Karpas-422 (cell line): ENCODE data around the gene ANKRD60. TPM values are rescaled to one million over a fixed set of nuclear protein-coding genes. Genes with fewer than 3 reads are reported as not detected.

Experiments used
- DNase-seq: peaks from one replicate; pipeline ENCODE4 v3.0.0-alpha.2; 2015
- H2AFZ ChIP-seq: fragments of 200-600 bp; sonication (generic); 2 replicates; pipeline ENCODE4 v1.6.1; 2014; ENCODE audit warnings: antibody characterized with exemption, low read length, mixed read lengths
- H3K27ac ChIP-seq: fragments of 200-600 bp; sonication (generic); 2 replicates; pipeline ENCODE4 v1.5.1; 2014; ENCODE audit warnings: mild to moderate bottlenecking, low read length, moderate library complexity
- H3K27me3 ChIP-seq: fragments of 200-600 bp; sonication (generic); 2 replicates; pipeline ENCODE4 v1.6.1; 2014; ENCODE audit warnings: low read length, mixed read lengths
- H3K36me3 ChIP-seq: fragments of 200-600 bp; sonication (generic); 2 replicates; pipeline ENCODE4 v1.6.1; 2014; ENCODE audit warnings: low read length, mixed read lengths; ENCODE audit not compliant: insufficient read depth
- H3K4me1 ChIP-seq: fragments of 200-600 bp; sonication (generic); 2 replicates; pipeline ENCODE4 v1.6.1; 2014; ENCODE audit warnings: mild to moderate bottlenecking, low read length, mixed read lengths
- H3K4me2 ChIP-seq: fragments of 200-600 bp; sonication (generic); 2 replicates; pipeline ENCODE4 v1.6.1; 2014; ENCODE audit warnings: low read length, low read depth, mild to moderate bottlenecking; ENCODE audit not compliant: poor library complexity, severe bottlenecking
- H3K4me3 ChIP-seq: fragments of 200-600 bp; sonication (generic); 2 replicates; pipeline ENCODE4 v1.5.1; 2014; ENCODE audit warnings: mild to moderate bottlenecking, antibody characterized with exemption, low read length, mixed read lengths
- H3K79me2 ChIP-seq: fragments of 200-600 bp; sonication (generic); 2 replicates; pipeline ENCODE4 v1.6.1; 2014; ENCODE audit warnings: mild to moderate bottlenecking, low read length, mixed read lengths
- H3K9ac ChIP-seq: fragments of 200-600 bp; sonication (generic); 2 replicates; pipeline ENCODE4 v1.6.0; 2014; ENCODE audit warnings: low read length
- H3K9me2 ChIP-seq: fragments of 200-600 bp; sonication (generic), shearing (Covaris generic); replicated peaks from 2 replicates; pipeline ENCODE4 v1.6.0; 2014; ENCODE audit warnings: mild to moderate bottlenecking, low read length, moderate library complexity; ENCODE audit not compliant: insufficient read depth
- H3K9me3 ChIP-seq: fragments of 300-700, 200-600 bp; sonication (generic); 2 replicates; pipeline ENCODE4 v1.6.1; 2014; ENCODE audit warnings: low read length, mixed read lengths
- H4K20me1 ChIP-seq: fragments of 200-600 bp; sonication (generic); 2 replicates; pipeline ENCODE4 v1.6.1; 2014; ENCODE audit warnings: mild to moderate bottlenecking, antibody characterized with exemption, low read length, low read depth; ENCODE audit not compliant: insufficient read depth
- total RNA-seq: library from RNA; depleted of rRNA; stranded (reverse); fragments of >200 nt; shearing (Covaris generic); gene quantifications from 2 replicates; pipeline ENCODE4 v1.2.3, GENCODE V29; 2014; ENCODE audit warnings: low replicate concordance

ANKRD60 gene
- total RNA-seq, 1 experiment from 2014 or later: not detected

- Histone ChIP-seq H3K9me2 (no peaks in the 10 kb centered on the region), H3K4me1 (peaks cover 9% of the 10 kb centered on the region), H3K27ac (no peak overlapping the region), H3K36me3 (no peaks in the 10 kb centered on the region), H4K20me1 (no peaks in the 10 kb centered on the region), H3K9me3 (no peaks in the 10 kb centered on the region), H2AFZ (no peak overlapping the region), H3K4me2 (no peak overlapping the region), H3K27me3 (no peaks in the 10 kb centered on the region), H3K9ac (no peak overlapping the region), H3K4me3 (no peak overlapping the region), H3K79me2 (no peaks in the 10 kb centered on the region)
- DNase-seq: no peak
Observed at GRCh38 chr20:58231683-58232082, 3.2 kb upstream of the ANKRD60 start.

GRCh38 chr20:58229198-58229798 lies 845 bp upstream of the ANKRD60 start:
- H3K36me3 ChIP-seq: no peaks in the 10 kb centered on the region
- no peaks in the 10 kb centered on the region for H3K27me3 ChIP-seq
- no peak overlapping the region for H3K27ac ChIP-seq
- H3K4me3 ChIP-seq: no peak overlapping the region
- no peaks in the 10 kb centered on the region for H3K9me3 ChIP-seq
- H2AFZ ChIP-seq: no peak overlapping the region
- H3K9me2 ChIP-seq: no peaks in the 10 kb centered on the region
- no peaks in the 10 kb centered on the region for H3K79me2 ChIP-seq
- no peak for DNase-seq
- H3K4me2 ChIP-seq: no peak overlapping the region
- H3K4me1 ChIP-seq: no peaks in the 10 kb centered on the region
- H3K9ac ChIP-seq: no peak overlapping the region
- no peaks in the 10 kb centered on the region for H4K20me1 ChIP-seq

- no peaks in the 10 kb centered on the region for H3K9me2 ChIP-seq
- no peak overlapping the region for H3K4me3 ChIP-seq
- H3K9ac ChIP-seq: no peak overlapping the region
- no peaks in the 10 kb centered on the region for H3K79me2 ChIP-seq
- H3K27ac ChIP-seq: no peak overlapping the region
- H3K4me1 ChIP-seq: no peaks in the 10 kb centered on the region
- no peaks in the 10 kb centered on the region for H3K9me3 ChIP-seq
- no peak overlapping the region for H2AFZ ChIP-seq
- no peak for DNase-seq
- H3K36me3 ChIP-seq: no peaks in the 10 kb centered on the region
- H3K4me2 ChIP-seq: no peak overlapping the region
- H4K20me1 ChIP-seq: no peaks in the 10 kb centered on the region
- H3K27me3 ChIP-seq: no peaks in the 10 kb centered on the region
Observed at GRCh38 chr20:58228103-58228483, 360 bp downstream of the ANKRD60 start.

DNA sequence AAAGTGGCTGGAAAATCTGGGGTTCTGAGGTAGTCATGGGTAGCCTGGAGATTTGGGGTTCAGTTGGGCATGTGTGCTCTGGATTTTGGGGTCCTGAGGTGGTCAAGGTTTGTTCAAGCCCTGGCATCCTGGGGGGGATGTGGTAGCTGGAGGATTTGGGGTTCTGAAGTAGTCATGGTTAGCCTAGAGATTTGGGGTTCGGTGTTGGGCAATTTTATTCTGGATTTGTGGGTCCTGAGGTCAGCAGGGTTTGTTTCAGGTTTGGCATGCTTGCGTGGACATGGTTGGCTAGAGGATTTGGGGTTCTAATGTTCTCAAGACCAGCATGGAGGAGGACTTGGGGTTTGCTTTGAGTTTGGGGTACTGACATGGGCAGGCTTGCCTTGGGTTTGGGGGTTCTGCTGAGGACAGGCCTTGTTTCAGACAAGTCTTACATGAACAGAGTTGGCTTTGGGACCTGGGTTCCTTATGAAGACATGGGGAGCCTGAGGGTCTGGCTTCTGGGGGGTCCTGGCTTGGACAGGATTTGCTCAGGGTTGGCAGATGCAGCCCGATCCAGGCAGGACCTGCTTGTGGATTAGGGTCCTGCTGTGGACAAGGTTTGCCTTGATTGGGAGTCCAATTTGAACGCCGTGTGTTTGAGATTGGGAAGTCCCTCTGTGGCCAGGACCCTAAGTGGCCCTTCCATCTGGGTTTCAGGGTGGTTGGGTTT lies 906 bp downstream of the ANKRD60 start:
- H3K9me2 ChIP-seq: no peaks in the 10 kb centered on the region
- H4K20me1 ChIP-seq: no peaks in the 10 kb centered on the region
- no peak overlapping the region for H3K9ac ChIP-seq
- no peak overlapping the region for H2AFZ ChIP-seq
- H3K36me3 ChIP-seq: no peaks in the 10 kb centered on the region
- H3K27me3 ChIP-seq: no peaks in the 10 kb centered on the region
- no peak overlapping the region for H3K4me2 ChIP-seq
- H3K4me3 ChIP-seq: no peak overlapping the region
- H3K79me2 ChIP-seq: no peaks in the 10 kb centered on the region
- no peaks in the 10 kb centered on the region for H3K4me1 ChIP-seq
- no peak overlapping the region for H3K27ac ChIP-seq
- DNase-seq: no peak
- H3K9me3 ChIP-seq: no peaks in the 10 kb centered on the region

DNA sequence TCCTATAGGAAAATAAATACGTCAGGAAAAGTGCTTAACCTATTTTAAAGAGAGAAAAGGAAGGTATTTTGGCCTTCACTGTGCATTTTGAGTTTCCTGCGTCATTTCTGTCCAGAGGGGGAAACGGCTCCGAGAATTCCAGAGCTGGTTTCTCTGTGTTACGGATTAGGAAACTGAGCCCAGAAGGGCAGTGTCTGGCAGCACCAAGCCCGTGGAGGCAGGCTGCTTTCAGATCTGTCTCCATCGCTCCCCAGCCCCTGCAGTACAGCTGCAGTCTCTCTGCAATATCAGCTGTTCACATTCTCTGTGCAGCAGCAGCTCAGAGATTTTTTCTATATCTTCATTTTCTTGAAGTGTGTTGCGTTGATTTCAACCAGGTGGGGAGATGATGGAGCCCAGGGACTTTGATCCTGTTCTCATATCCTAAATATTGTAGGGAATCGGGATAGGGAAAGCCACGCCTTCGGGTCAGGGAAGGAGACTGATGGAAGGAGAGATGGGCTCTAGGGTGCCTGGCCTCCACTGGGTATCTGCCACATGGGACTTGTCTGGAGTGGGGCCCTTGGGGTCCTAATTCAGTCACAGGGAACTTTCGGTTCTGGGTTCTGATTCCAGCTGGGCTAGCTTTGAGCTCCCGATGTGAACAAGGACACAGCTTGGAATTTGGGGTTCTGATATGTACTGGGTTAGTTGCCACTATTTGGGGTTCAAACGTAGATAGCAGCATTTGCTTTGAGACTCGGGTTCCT lies 2.8 kb downstream of the ANKRD60 start:
- no peak overlapping the region for H2AFZ ChIP-seq
- DNase-seq: no peak
- no peaks in the 10 kb centered on the region for H3K9me3 ChIP-seq
- H3K27ac ChIP-seq: no peak overlapping the region
- H3K4me1 ChIP-seq: no peaks in the 10 kb centered on the region
- H3K4me2 ChIP-seq: no peak overlapping the region
- no peaks in the 10 kb centered on the region for H4K20me1 ChIP-seq
- no peaks in the 10 kb centered on the region for H3K79me2 ChIP-seq
- no peaks in the 10 kb centered on the region for H3K36me3 ChIP-seq
- no peak overlapping the region for H3K9ac ChIP-seq
- no peaks in the 10 kb centered on the region for H3K27me3 ChIP-seq
- H3K9me2 ChIP-seq: no peaks in the 10 kb centered on the region
- H3K4me3 ChIP-seq: no peak overlapping the region

- Histone ChIP-seq H2AFZ (no peak overlapping the region), H3K4me1 (no peaks in the 10 kb centered on the region), H3K27me3 (no peaks in the 10 kb centered on the region)
Observed at GRCh38 chr20:58224974-58225373, 3.5 kb downstream of the ANKRD60 start.

GRCh38 chr20:58224097-58224496 lies 4.4 kb downstream of the ANKRD60 start:
- no peaks in the 10 kb centered on the region for H3K79me2 ChIP-seq
- H3K27me3 ChIP-seq: no peaks in the 10 kb centered on the region

More at GRCh38 chr20:58224974-58225373, 3.5 kb downstream of the ANKRD60 start:
- H3K9me2 ChIP-seq: no peaks in the 10 kb centered on the region
- no peak overlapping the region for H3K4me2 ChIP-seq
- no peaks in the 10 kb centered on the region for H3K9me3 ChIP-seq
- no peaks in the 10 kb centered on the region for H3K79me2 ChIP-seq
- no peak overlapping the region for H3K27ac ChIP-seq
- no peaks in the 10 kb centered on the region for H3K36me3 ChIP-seq
- H3K9ac ChIP-seq: no peak overlapping the region
- no peak overlapping the region for H3K4me3 ChIP-seq
- H4K20me1 ChIP-seq: no peaks in the 10 kb centered on the region
- DNase-seq: no peak

GRCh38 chr20:58223358-58223941 lies 5.0 kb downstream of the ANKRD60 start:
- no peaks in the 10 kb centered on the region for H3K27me3 ChIP-seq
- no peak for DNase-seq
- H3K27ac ChIP-seq: no peak overlapping the region
- no peaks in the 10 kb centered on the region for H3K36me3 ChIP-seq
- H4K20me1 ChIP-seq: no peaks in the 10 kb centered on the region
- no peaks in the 10 kb centered on the region for H3K79me2 ChIP-seq
- H3K4me1 ChIP-seq: no peaks in the 10 kb centered on the region
- H3K4me2 ChIP-seq: no peak overlapping the region
- H2AFZ ChIP-seq: no peak overlapping the region
- H3K9ac ChIP-seq: no peak overlapping the region
- no peaks in the 10 kb centered on the region for H3K9me2 ChIP-seq
- no peak overlapping the region for H3K4me3 ChIP-seq
- H3K9me3 ChIP-seq: no peaks in the 10 kb centered on the region

More at GRCh38 chr20:58224097-58224496, 4.4 kb downstream of the ANKRD60 start:
- H3K4me1 ChIP-seq: no peaks in the 10 kb centered on the region
- no peak overlapping the region for H2AFZ ChIP-seq
- H3K4me3 ChIP-seq: no peak overlapping the region
- H3K27ac ChIP-seq: no peak overlapping the region
- H3K36me3 ChIP-seq: no peaks in the 10 kb centered on the region
- H4K20me1 ChIP-seq: no peaks in the 10 kb centered on the region
- no peak for DNase-seq
- H3K9me3 ChIP-seq: no peaks in the 10 kb centered on the region
- H3K9ac ChIP-seq: no peak overlapping the region
- no peaks in the 10 kb centered on the region for H3K9me2 ChIP-seq
- no peak overlapping the region for H3K4me2 ChIP-seq
